Stimulated activated CD8-positive, alpha-beta memory T cell treated with anti-CD3 and anti-CD28 coated beads, Interleukin-4, amount 100 ng/mL, for 4 hours (primary cell): ENCODE results near the gene ERMARD.
A peak's percentile ranks its signal among the peaks of the same experiment; 100 is the strongest.

Source experiments
- DNase-seq, 2 donors: peaks; one replicate each; pipeline ENCODE4 v3.0.0-alpha.2; 2020; ENCODE audit warnings: low read depth in 2 of 2, low spot score in 1 of 2

The ERMARD gene

GRCh38 chr6:169751242-169752073 is at the start of gene ERMARD, which contains the start of gene DYNLT2:
Gene ERMARD (plus strand): TSS chr6:169751622. CDS start chr6:169751658, 36 bp downstream.
Gene DYNLT2 (minus strand): TSS chr6:169751572. CDS start chr6:169751458, 114 bp downstream.
- DNase-seq = peak; percentile 88

- peak; percentile 95 to 99 for DNase-seq
Measured at GRCh38 chr6:169701954-169702839, 49.2 kb upstream of the ERMARD start, which contains the start of the genes C6orf120 and WDR27. Gene C6orf120 (plus strand): TSS chr6:169702126. CDS start chr6:169702460, 334 bp downstream. Gene WDR27 (minus strand): TSS chr6:169702029. CDS start chr6:169689005, 13,024 bp downstream.

- DNase-seq = no peak
Measured at GRCh38 chr6:169702840-169703246, 48.6 kb upstream of the ERMARD start.

- DNase-seq = no peak
Measured at GRCh38 chr6:169707772-169708171, 43.6 kb upstream of the ERMARD start.

GRCh38 chr6:169709293-169709692 is 42.1 kb upstream of the ERMARD start:
- no peak for DNase-seq

- DNase-seq = no peak
Measured at GRCh38 chr6:169710009-169710408, 41.4 kb upstream of the ERMARD start.

- no peak for DNase-seq
Measured at GRCh38 chr6:169714178-169714577, 37.2 kb upstream of the ERMARD start.

- DNase-seq = no peak
Measured at GRCh38 chr6:169714595-169714994, 36.8 kb upstream of the ERMARD start.

GRCh38 chr6:169719117-169719516 is 32.3 kb upstream of the ERMARD start:
- DNase-seq = no peak

- no peak for DNase-seq
Measured at GRCh38 chr6:169720207-169720855, 31.1 kb upstream of the ERMARD start.

- DNase-seq = no peak
Measured at GRCh38 chr6:169722362-169723199, 28.8 kb upstream of the ERMARD start.

GRCh38 chr6:169723200-169723909 is 28.1 kb upstream of the ERMARD start:
- DNase-seq = peak in 1 of 2 donors; percentile 43

- DNase-seq = peak in 1 of 2 donors; percentile 6
Measured at GRCh38 chr6:169723991-169724493, 27.4 kb upstream of the ERMARD start.

GRCh38 chr6:169724494-169725124 is 26.8 kb upstream of the ERMARD start, which contains the start of gene PHF10:
Gene PHF10 (minus strand): TSS chr6:169724500. CDS start chr6:169723931, 569 bp downstream.
- DNase-seq = peak in 1 of 2 donors; percentile 56

- DNase-seq = no peak
Measured at GRCh38 chr6:169725125-169726048, 26.0 kb upstream of the ERMARD start.

- no peak for DNase-seq
Measured at GRCh38 chr6:169726049-169726400, 25.4 kb upstream of the ERMARD start.

- no peak for DNase-seq
Measured at GRCh38 chr6:169726963-169727362, 24.5 kb upstream of the ERMARD start.

- no peak for DNase-seq
Measured at GRCh38 chr6:169729961-169730360, 21.5 kb upstream of the ERMARD start.
